Breast epithelium (tissue), 4 donors: Measurements from ENCODE around the gene ARID3A. TPM values are rescaled to one million over a fixed set of nuclear protein-coding genes. Genes with fewer than 3 reads are reported as not detected.

Experiments
- DNase-seq, 2 donors: peaks; one replicate each; pipeline ENCODE4 v3.0.0-alpha.2; 2019; ENCODE audit warnings: low spot score in 2 of 2
- H3K27ac ChIP-seq, 2 donors: fragments of 200-600 bp; sonication (generic) in 1 of 2; one replicate each; pipeline ENCODE4 v1.5.1; 2016 to 2019; ENCODE audit warnings: mild to moderate bottlenecking in 1 of 2
- H3K27me3 ChIP-seq, 2 donors: fragments of 200-600 bp; sonication (generic) in 1 of 2; one replicate each; pipeline versions ENCODE4 v1.5.1 to v1.6.0; 2017 to 2019; ENCODE audit warnings: control low read depth in 1 of 2, mild to moderate bottlenecking in 1 of 2
- H3K36me3 ChIP-seq: fragments of 200-600 bp; one replicate; pipeline ENCODE4 v1.5.1; 2019
- H3K4me1 ChIP-seq, 2 donors: fragments of 200-600 bp; sonication (generic); one replicate each; pipeline ENCODE4 v1.5.1; 2016 to 2019; ENCODE audit warnings: control low read depth in 1 of 2
- H3K4me3 ChIP-seq, 3 donors: fragments of 200-600 bp; sonication (generic); 1 replicate in 2 of 3; 2 replicates in 1 of 3; pipeline ENCODE4 v1.5.1; 2016 to 2019; ENCODE audit warnings: mild to moderate bottlenecking in 3 of 3, moderate library complexity in 2 of 3
- H3K9me3 ChIP-seq, 2 donors: fragments of 200-600 bp; sonication (generic) in 1 of 2; one replicate each; pipeline ENCODE4 v1.5.1; 2016 to 2019; ENCODE audit warnings: control low read depth in 1 of 2
- CTCF ChIP-seq, 3 donors: fragments of 450-650 bp; IDR thresholded peaks; one replicate each; pipeline ENCODE4 v1.5.1; 2016 to 2017; ENCODE audit warnings: antibody characterized with exemption in 3 of 3, mild to moderate bottlenecking in 3 of 3, moderate library complexity in 3 of 3
- POLR2A ChIP-seq: fragments of 450-650 bp; IDR thresholded peaks from one replicate; pipeline ENCODE4 v1.6.1; 2016; ENCODE audit warnings: antibody characterized with exemption, mild to moderate bottlenecking, moderate library complexity
- POLR2AphosphoS5 ChIP-seq, 3 donors: sonication (generic); formaldehyde crosslinking; IDR thresholded peaks; one replicate each; pipeline ENCODE4 v1.6.1; 2017; ENCODE audit warnings: antibody characterized with exemption in 3 of 3
- intact Hi-C: fragments of 100-400 bp; cut with DNase I; formaldehyde crosslinking; loops from one replicate; pipeline ENCODE4 v1.15.1; 2023; ENCODE audit warnings: low total_unique reads
- total RNA-seq, 3 donors: library from RNA; depleted of rRNA; stranded (reverse); fragments of >200 nt; gene quantifications; one replicate each; pipeline ENCODE4 v1.1.0, GENCODE V29; 2016

Gene ARID3A
- total RNA-seq, 3 donors from 2014 or later: 3.5 to 11.1 (median 4.8) TPM

GRCh38 chr19:991932-992669, 66.3 kb downstream of the ARID3A start:
- TF ChIP-seq CTCF (IDR thresholded peaks at IDR 0.05) (no peak), POLR2AphosphoS5 (IDR thresholded peaks at IDR 0.05) (no peak), POLR2A (no peak)
- no peak for DNase-seq
- no peak overlapping the region for H3K4me3 ChIP-seq
- peaks cover 2 to 17% of the 10 kb centered on the region in 2 donors for H3K27me3 ChIP-seq
- no peaks in the 10 kb centered on the region for H3K4me1 ChIP-seq
- no peaks in the 10 kb centered on the region for H3K9me3 ChIP-seq
- intact Hi-C loops: loop anchor here (10.0 kb wide), 1 partner anchor 217 kb away; no protein-coding TSS in a partner anchor
- H3K27ac ChIP-seq: no peak overlapping the region
- H3K36me3 ChIP-seq: no peaks in the 10 kb centered on the region

- TF ChIP-seq CTCF (IDR thresholded peaks at IDR 0.05): no peak
- TF ChIP-seq POLR2A: no peak
- no peak for TF ChIP-seq POLR2AphosphoS5 (IDR thresholded peaks at IDR 0.05)
- peaks cover 2 to 23% of the 10 kb centered on the region in 2 donors for H3K27me3 ChIP-seq
- H3K9me3 ChIP-seq: no peaks in the 10 kb centered on the region
- DNase-seq: no peak
- intact Hi-C loops: loop anchor here (10.0 kb wide), 1 partner anchor 218 kb away; no protein-coding TSS in a partner anchor
- H3K36me3 ChIP-seq: no peaks in the 10 kb centered on the region
- no peak overlapping the region for H3K27ac ChIP-seq
- no peaks in the 10 kb centered on the region for H3K4me1 ChIP-seq
- H3K4me3 ChIP-seq: no peak overlapping the region
These were observed 66.8 kb downstream of the ARID3A start for GRCh38 chr19:992670-993055.

GRCh38 chr19:993361-993830, 67.6 kb downstream of the ARID3A start:
- Histone ChIP-seq H3K36me3 (no peaks in the 10 kb centered on the region), H3K4me3 (no peak overlapping the region), H3K27me3 (peaks cover 2 to 30% of the 10 kb centered on the region in 2 donors), H3K4me1 (no peaks in the 10 kb centered on the region), H3K27ac (no peak overlapping the region), H3K9me3 (no peaks in the 10 kb centered on the region)
- no peak for DNase-seq
- intact Hi-C loops: loop anchor here (10.0 kb wide), 1 partner anchor 219 kb away; no protein-coding TSS in a partner anchor
- TF ChIP-seq POLR2A (no peak), POLR2AphosphoS5 (IDR thresholded peaks at IDR 0.05) (no peak), CTCF (IDR thresholded peaks at IDR 0.05) (no peak)

GRCh38 chr19:993831-994393, 68.1 kb downstream of the ARID3A start:
- Histone ChIP-seq H3K27me3 (peaks cover 2 to 35% of the 10 kb centered on the region in 2 donors), H3K36me3 (no peaks in the 10 kb centered on the region)

More at GRCh38 chr19:993831-994393, 68.1 kb downstream of the ARID3A start:
- Histone ChIP-seq H3K4me1 (no peaks in the 10 kb centered on the region), H3K4me3 (no peak overlapping the region), H3K9me3 (no peaks in the 10 kb centered on the region), H3K27ac (no peak overlapping the region)
- intact Hi-C loops: loop anchor here (10.0 kb wide), 1 partner anchor 219 kb away; no protein-coding TSS in a partner anchor
- no peak for DNase-seq
- TF ChIP-seq POLR2A (no peak), CTCF (IDR thresholded peaks at IDR 0.05) (no peak), POLR2AphosphoS5 (IDR thresholded peaks at IDR 0.05) (no peak)
